K562 (cell line): ENCODE data around the gene A4GNT. TPM values are rescaled to one million over a fixed set of nuclear protein-coding genes. Genes with fewer than 3 reads are reported as not detected.

Experiments
- CCNT2 ChIP-seq: IDR thresholded peaks from 2 replicates; pipeline ENCODE4 v1.6.1; 2011; ENCODE audit warnings: borderline replicate concordance, low read depth, mild to moderate bottlenecking, moderate library complexity, mixed read lengths, low read length; ENCODE audit not compliant: insufficient read length; ENCODE audit errors: extremely low read depth
- HDAC1 ChIP-seq, 2 experiments: fragments of 450-650 bp; IDR thresholded peaks; 2 replicates each; pipeline ENCODE4 v1.6.1; 2016 to 2017; ENCODE audit warnings: inconsistent platforms in 1 of 2, mild to moderate bottlenecking in 1 of 2, moderate library complexity in 1 of 2
- KHSRP ChIP-seq: fragments of 450-650 bp; IDR thresholded peaks from 2 replicates; pipeline ENCODE4 v1.6.1; 2017
- MAZ ChIP-seq, 2 experiments: fragments of 450-650 bp in 1 of 2; sonication (generic) in 1 of 2; formaldehyde crosslinking; IDR thresholded peaks in 1 of 2; conservative IDR thresholded peaks in 1 of 2; 2 replicates each; pipeline versions ENCODE4 v1.4.0 to v1.5.0; 2020; ENCODE audit warnings: mild to moderate bottlenecking in 1 of 2, missing genetic modification reagents in 1 of 2
- NFIX ChIP-seq: fragments of 250-450 bp; sonication (Bioruptor Pico); IDR thresholded peaks from 2 replicates; pipeline ENCODE4 v1.4.0; 2020; ENCODE audit warnings: low read depth, mild to moderate bottlenecking, moderate library complexity
- RBM25 ChIP-seq: fragments of 200-400 bp; formaldehyde crosslinking; IDR thresholded peaks from 2 replicates; pipeline ENCODE4 v1.6.1; 2018; ENCODE audit warnings: low read length, low read depth, moderate library complexity; ENCODE audit not compliant: severe bottlenecking
- SAP30 ChIP-seq: fragments of 200-600 bp; sonication (generic); IDR thresholded peaks from 2 replicates; pipeline ENCODE4 v1.6.1; 2012; ENCODE audit warnings: borderline replicate concordance, low read depth, mild to moderate bottlenecking, moderate library complexity, low read length, control low read depth, inconsistent platforms; ENCODE audit not compliant: insufficient read depth, poor library complexity, severe bottlenecking
- SMAD3 ChIP-seq: fragments of 450-650 bp; formaldehyde crosslinking; conservative IDR thresholded peaks from 2 replicates; pipeline ENCODE4 v1.4.0; 2020; ENCODE audit warnings: mild to moderate bottlenecking
- SMARCB1 ChIP-seq: IDR thresholded peaks from 2 replicates; pipeline ENCODE4 v1.6.1; 2011; ENCODE audit warnings: improper control_type of control experiment, low read depth; ENCODE audit not compliant: insufficient read length
- SMARCE1 ChIP-seq: fragments of 450-650 bp; IDR thresholded peaks from 2 replicates; pipeline ENCODE4 v1.7.1; 2016; ENCODE audit warnings: mild to moderate bottlenecking
- WHSC1 ChIP-seq: IDR thresholded peaks from one replicate; pipeline ENCODE4 v1.6.1; 2012; ENCODE audit warnings: low read length, control low read depth, inconsistent platforms
- YY1 ChIP-seq, 3 experiments: IDR thresholded peaks; 2 replicates each; pipeline ENCODE4 v1.6.1; 2011; ENCODE audit warnings: low read length in 2 of 3, mild to moderate bottlenecking in 2 of 3, moderate library complexity in 2 of 3, borderline replicate concordance in 1 of 3, control low read depth in 1 of 3, low read depth in 1 of 3; ENCODE audit not compliant: insufficient read depth in 3 of 3, insufficient replicate concordance in 2 of 3, control insufficient read depth in 1 of 3, insufficient read length in 1 of 3; ENCODE audit errors: extremely low read depth in 1 of 3
- ZFP1 ChIP-seq: fragments of 450-650 bp; formaldehyde crosslinking; IDR thresholded peaks from 2 replicates; pipeline ENCODE4 v1.4.0; 2020; ENCODE audit warnings: mild to moderate bottlenecking, mixed read lengths
- ZNF79 ChIP-seq: fragments of 250-450 bp; sonication (Bioruptor Pico); IDR thresholded peaks from 2 replicates; pipeline ENCODE4 v1.4.0; 2020; ENCODE audit warnings: low read depth, mild to moderate bottlenecking, moderate library complexity
- polyA plus RNA-seq, 8 experiments: library from polyadenylated mRNA; depleted of rRNA in 4 of 8; stranded (reverse) in 5 of 8; unstranded in 3 of 8; fragments of >200 nt; fragmentation: Nextera tagmentation in 2 of 8; fragmentation: Illumina TruSeq in 1 of 8; extraction: Ambion mirVana in 2 of 8; extraction: Trizol in 1 of 8; gene quantifications; 2 replicates each; pipeline versions ENCODE4 v1.2.1 to v1.2.3, GENCODE V29; 2011 to 2014; ENCODE audit warnings: inconsistent platforms in 1 of 8, missing spikeins in 1 of 8
- total RNA-seq, 7 experiments: library from RNA; depleted of rRNA in 6 of 7; stranded (reverse); fragments of >200 nt in 6 of 7; fragmentation: Illumina TruSeq in 2 of 7; extraction: Trizol in 2 of 7; gene quantifications; 2 replicates each; pipeline versions ENCODE4 v1.2.1 to v1.2.3, GENCODE V29; 2011 to 2021; ENCODE audit warnings: low replicate concordance in 1 of 7
- TF ChIP-seq, protein P1 (sequence below): sonication (generic); formaldehyde crosslinking; IDR thresholded peaks from 2 replicates; pipeline ENCODE4 v1.8.0; 2023; ENCODE audit warnings: mild to moderate bottlenecking, missing genetic modification reagents
- TF ChIP-seq, protein P2 (sequence below): fragments of 450-650 bp; formaldehyde crosslinking; IDR thresholded peaks from 2 replicates; pipeline ENCODE4 v1.4.0; 2022; ENCODE audit warnings: missing genetic modification characterization
- TF ChIP-seq, protein P3 (sequence below), 3 experiments: fragments of 200-800 bp in 1 of 3; fragments of 250-450 bp in 1 of 3; fragments of 450-650 bp in 1 of 3; sonication (Bioruptor Pico) in 1 of 3; sonication (Bioruptor generic) in 1 of 3; formaldehyde crosslinking in 1 of 3; IDR thresholded peaks; 2 replicates each; pipeline versions ENCODE4 v1.6.1 to v1.8.0; 2016 to 2022; ENCODE audit warnings: mild to moderate bottlenecking in 2 of 3, missing genetic modification characterization in 2 of 3, missing compliant biosample characterization in 1 of 3, moderate library complexity in 1 of 3

A4GNT gene
- total and polyA plus RNA-seq, 9 of the 15 experiments (the other 6 are each of a cell fraction or from before 2014, with no cell fraction given), result not detected

DNA sequence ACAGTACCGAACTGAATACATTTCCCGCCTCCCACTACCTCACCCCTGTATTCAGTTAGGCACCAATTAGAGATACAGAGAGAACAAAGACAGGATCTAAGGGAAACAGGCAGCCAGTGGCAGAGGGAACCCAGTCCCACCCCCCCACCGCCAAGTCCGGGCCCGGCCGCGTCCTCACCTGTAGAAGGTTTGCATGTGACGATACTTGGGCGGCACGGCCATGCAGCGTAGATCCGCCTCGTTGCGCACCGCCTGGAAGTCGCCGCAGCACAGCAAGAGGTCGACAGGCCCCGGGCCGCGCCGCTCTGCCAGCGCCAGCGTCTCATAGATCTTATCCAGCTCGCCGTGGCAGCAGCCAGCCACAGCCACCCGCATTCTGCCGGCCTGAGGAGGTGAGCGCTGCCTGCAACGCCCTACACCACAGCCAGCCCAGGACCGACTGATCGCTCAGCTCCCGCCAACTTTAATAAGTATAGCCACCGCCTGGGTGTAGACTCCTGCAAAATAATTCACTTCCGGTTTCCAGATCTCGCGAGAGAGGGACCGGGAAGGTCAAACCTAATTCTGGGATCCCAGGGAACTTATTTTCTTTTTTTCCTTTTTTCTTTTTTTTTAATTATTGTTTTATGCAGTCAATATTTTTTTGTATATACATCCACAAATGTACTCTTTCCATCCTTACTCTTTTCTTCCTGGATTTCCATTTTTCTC lies 42.4 kb upstream of the A4GNT start, which contains the start of gene DBR1 (continued):
- TF ChIP-seq, protein P1, sequence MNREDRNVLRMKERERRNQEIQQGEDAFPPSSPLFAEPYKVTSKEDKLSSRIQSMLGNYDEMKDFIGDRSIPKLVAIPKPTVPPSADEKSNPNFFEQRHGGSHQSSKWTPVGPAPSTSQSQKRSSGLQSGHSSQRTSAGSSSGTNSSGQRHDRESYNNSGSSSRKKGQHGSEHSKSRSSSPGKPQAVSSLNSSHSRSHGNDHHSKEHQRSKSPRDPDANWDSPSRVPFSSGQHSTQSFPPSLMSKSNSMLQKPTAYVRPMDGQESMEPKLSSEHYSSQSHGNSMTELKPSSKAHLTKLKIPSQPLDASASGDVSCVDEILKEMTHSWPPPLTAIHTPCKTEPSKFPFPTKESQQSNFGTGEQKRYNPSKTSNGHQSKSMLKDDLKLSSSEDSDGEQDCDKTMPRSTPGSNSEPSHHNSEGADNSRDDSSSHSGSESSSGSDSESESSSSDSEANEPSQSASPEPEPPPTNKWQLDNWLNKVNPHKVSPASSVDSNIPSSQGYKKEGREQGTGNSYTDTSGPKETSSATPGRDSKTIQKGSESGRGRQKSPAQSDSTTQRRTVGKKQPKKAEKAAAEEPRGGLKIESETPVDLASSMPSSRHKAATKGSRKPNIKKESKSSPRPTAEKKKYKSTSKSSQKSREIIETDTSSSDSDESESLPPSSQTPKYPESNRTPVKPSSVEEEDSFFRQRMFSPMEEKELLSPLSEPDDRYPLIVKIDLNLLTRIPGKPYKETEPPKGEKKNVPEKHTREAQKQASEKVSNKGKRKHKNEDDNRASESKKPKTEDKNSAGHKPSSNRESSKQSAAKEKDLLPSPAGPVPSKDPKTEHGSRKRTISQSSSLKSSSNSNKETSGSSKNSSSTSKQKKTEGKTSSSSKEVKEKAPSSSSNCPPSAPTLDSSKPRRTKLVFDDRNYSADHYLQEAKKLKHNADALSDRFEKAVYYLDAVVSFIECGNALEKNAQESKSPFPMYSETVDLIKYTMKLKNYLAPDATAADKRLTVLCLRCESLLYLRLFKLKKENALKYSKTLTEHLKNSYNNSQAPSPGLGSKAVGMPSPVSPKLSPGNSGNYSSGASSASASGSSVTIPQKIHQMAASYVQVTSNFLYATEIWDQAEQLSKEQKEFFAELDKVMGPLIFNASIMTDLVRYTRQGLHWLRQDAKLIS (CRISPR knock-in tag), result no peak
- peak in 1 of 2 experiments; percentile 64; a peak in 2 of 4 replicates for TF ChIP-seq HDAC1 (IDR thresholded peaks at IDR 0.05)
- TF ChIP-seq YY1 (IDR thresholded peaks at IDR 0.05; ENCODE audit: borderline replicate concordance in 1 of 3, control insufficient read depth in 1 of 3, extremely low read depth in 1 of 3, insufficient read depth in 3 of 3, insufficient read length in 1 of 3, insufficient replicate concordance in 2 of 3, low read depth in 1 of 3, low read length in 2 of 3), result peak; percentile 13 to 62 (median 56)
- TF ChIP-seq, protein P2, sequence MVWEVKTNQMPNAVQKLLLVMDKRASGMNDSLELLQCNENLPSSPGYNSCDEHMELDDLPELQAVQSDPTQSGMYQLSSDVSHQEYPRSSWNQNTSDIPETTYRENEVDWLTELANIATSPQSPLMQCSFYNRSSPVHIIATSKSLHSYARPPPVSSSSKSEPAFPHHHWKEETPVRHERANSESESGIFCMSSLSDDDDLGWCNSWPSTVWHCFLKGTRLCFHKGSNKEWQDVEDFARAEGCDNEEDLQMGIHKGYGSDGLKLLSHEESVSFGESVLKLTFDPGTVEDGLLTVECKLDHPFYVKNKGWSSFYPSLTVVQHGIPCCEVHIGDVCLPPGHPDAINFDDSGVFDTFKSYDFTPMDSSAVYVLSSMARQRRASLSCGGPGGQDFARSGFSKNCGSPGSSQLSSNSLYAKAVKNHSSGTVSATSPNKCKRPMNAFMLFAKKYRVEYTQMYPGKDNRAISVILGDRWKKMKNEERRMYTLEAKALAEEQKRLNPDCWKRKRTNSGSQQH, result no peak
- no peak for TF ChIP-seq SMARCE1
- TF ChIP-seq CCNT2, result peak; percentile 33
- no peak for TF ChIP-seq ZNF79 (CRISPR knock-in tag)
- no peak for TF ChIP-seq SMAD3 (CRISPR knock-in tag)
- no peak for TF ChIP-seq NFIX (CRISPR knock-in tag)
- no peak for TF ChIP-seq WHSC1
- peak in 1 of 2 experiments; percentile 47; a peak in 2 of 4 replicates for TF ChIP-seq MAZ (CRISPR knock-in tag; conservative IDR thresholded peaks at IDR 0.05 in 1 of 2, IDR thresholded peaks at IDR 0.05 in 1 of 2)
- no peak for TF ChIP-seq SAP30
- TF ChIP-seq, protein P3, sequence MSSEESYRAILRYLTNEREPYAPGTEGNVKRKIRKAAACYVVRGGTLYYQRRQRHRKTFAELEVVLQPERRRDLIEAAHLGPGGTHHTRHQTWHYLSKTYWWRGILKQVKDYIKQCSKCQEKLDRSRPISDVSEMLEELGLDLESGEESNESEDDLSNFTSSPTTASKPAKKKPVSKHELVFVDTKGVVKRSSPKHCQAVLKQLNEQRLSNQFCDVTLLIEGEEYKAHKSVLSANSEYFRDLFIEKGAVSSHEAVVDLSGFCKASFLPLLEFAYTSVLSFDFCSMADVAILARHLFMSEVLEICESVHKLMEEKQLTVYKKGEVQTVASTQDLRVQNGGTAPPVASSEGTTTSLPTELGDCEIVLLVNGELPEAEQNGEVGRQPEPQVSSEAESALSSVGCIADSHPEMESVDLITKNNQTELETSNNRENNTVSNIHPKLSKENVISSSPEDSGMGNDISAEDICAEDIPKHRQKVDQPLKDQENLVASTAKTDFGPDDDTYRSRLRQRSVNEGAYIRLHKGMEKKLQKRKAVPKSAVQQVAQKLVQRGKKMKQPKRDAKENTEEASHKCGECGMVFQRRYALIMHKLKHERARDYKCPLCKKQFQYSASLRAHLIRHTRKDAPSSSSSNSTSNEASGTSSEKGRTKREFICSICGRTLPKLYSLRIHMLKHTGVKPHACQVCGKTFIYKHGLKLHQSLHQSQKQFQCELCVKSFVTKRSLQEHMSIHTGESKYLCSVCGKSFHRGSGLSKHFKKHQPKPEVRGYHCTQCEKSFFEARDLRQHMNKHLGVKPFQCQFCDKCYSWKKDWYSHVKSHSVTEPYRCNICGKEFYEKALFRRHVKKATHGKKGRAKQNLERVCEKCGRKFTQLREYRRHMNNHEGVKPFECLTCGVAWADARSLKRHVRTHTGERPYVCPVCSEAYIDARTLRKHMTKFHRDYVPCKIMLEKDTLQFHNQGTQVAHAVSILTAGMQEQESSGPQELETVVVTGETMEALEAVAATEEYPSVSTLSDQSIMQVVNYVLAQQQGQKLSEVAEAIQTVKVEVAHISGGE (CRISPR knock-in tag; IDR thresholded peaks at IDR 0.05), result 0 out of 6 replicates have a peak, but pooled peaks of 1 of the 3 experiments have one; percentile 30
- peak; percentile 65 for TF ChIP-seq SMARCB1
- TF ChIP-seq KHSRP, result no peak
- no peak for TF ChIP-seq ZFP1
- peak; percentile 83 for TF ChIP-seq RBM25
